ENCODE data around the gene GPHA2. TPM values are rescaled to one million over a fixed set of nuclear protein-coding genes. Genes with fewer than 3 reads are reported as not detected.

GPHA2 gene
- total and polyA plus RNA-seq, 3 donors from 2014 or later = 6.9 to 9.4 (median 7.0) TPM

DNA sequence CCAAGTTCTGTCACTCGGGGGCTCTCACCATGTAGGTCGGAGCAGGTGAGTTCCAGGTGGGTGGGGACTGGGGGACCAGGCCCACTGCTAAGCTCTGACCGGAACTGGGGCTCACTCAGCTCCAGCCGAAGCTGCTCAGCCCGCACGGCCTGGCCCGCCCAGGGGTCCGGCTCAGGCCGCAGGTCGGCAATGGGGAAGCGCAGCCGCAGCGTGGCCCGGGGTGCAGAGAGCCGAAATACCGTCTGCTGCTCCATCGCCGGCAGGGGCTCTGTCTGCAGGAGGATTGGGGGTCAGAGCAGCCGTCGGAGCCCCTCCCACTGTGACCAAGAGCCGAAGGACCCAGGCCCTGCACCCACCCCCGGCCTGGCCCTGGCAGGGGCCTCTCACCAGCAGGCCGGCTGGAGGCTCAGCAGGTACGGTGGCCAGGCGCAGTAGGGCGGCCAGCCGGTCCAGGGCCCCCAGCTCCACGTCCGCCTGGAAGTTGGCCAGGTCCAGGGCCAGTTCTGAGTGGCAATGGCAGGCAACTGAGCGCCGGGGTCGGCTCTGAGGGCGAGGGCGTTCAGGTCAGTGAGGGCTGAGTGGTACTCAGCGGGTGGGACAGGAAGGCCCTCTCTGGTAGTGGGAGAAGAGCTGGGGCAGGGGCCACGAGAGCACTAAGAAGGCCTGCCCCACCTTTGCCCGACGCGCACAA lies 25.9 kb downstream of the GPHA2 start:
- H3K27ac ChIP-seq = no peak overlapping the region
- H3K9me3 ChIP-seq = no peaks in the 10 kb centered on the region
- H3K4me1 ChIP-seq = no peaks in the 10 kb centered on the region
- TF ChIP-seq, protein P1, sequence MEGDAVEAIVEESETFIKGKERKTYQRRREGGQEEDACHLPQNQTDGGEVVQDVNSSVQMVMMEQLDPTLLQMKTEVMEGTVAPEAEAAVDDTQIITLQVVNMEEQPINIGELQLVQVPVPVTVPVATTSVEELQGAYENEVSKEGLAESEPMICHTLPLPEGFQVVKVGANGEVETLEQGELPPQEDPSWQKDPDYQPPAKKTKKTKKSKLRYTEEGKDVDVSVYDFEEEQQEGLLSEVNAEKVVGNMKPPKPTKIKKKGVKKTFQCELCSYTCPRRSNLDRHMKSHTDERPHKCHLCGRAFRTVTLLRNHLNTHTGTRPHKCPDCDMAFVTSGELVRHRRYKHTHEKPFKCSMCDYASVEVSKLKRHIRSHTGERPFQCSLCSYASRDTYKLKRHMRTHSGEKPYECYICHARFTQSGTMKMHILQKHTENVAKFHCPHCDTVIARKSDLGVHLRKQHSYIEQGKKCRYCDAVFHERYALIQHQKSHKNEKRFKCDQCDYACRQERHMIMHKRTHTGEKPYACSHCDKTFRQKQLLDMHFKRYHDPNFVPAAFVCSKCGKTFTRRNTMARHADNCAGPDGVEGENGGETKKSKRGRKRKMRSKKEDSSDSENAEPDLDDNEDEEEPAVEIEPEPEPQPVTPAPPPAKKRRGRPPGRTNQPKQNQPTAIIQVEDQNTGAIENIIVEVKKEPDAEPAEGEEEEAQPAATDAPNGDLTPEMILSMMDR (IDR thresholded peaks at IDR 0.05) = no peak
- H3K27me3 ChIP-seq = no peaks in the 10 kb centered on the region
- H3K36me3 ChIP-seq (ENCODE audit: low read depth, missing control alignments) = no peaks in the 10 kb centered on the region
- 90 to 93% methylated on average over 6 to 39 of the region's 39 CpGs for WGBS, 2 donors
- no peak overlapping the region for H3K4me3 ChIP-seq
- intact Hi-C loops (cut with DNase I; ENCODE audit: low total_unique reads) = no loop called here
- no peak for DNase-seq

DNA sequence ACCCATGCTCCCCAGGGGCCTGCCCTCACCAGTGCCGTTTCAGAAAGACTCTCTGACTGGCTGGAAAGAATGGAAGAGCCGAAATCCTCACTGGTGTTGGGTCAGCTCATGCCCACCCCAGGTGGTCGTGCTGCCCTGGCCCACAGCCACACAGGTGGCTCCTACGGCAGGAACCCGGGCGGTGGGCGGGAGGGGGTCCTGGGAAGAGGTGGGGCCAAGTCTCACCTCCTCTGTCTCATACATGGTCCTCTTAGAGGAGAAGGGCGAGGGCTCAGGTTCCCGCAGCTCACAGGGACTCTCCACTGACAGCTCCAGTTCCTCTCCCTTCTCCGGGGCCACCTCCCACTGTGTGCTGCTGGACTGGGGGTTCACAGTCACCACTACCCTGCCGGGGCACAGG lies 26.9 kb downstream of the GPHA2 start:
- H3K4me3 ChIP-seq = no peak overlapping the region
- no peak overlapping the region for H3K27ac ChIP-seq
- no peaks in the 10 kb centered on the region for H3K27me3 ChIP-seq
- no peak for DNase-seq
- H3K36me3 ChIP-seq (ENCODE audit: low read depth, missing control alignments) = peaks cover 3% of the 10 kb centered on the region
- H3K4me1 ChIP-seq = no peaks in the 10 kb centered on the region
- TF ChIP-seq POLR2A (IDR thresholded peaks at IDR 0.05) = no peak
- TF ChIP-seq, protein P1 (IDR thresholded peaks at IDR 0.05) = no peak
- intact Hi-C loops (cut with DNase I; ENCODE audit: low total_unique reads) = no loop called here
- H3K9me3 ChIP-seq = no peaks in the 10 kb centered on the region
- 87 to 91% methylated on average over 10 to 11 of the region's 11 CpGs for WGBS, 2 donors

DNA sequence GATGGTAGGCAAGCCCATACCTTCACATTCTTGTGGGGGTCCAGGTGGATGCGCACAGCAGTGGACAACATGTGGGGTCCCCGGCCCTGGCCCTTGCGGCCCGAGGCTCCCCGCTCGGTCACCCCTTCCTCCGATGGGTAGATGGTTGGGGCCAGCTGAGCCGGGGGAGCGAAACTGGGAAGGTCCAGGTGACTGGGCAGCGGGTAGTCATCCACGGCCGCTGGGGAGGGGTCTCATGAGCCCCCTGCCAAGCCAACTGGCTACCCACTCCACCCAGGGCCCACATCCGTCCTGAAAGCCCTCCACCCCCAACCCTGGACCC lies 29.4 kb downstream of the GPHA2 start:
- Histone ChIP-seq H3K36me3 (ENCODE audit: low read depth, missing control alignments) (peaks cover 3% of the 10 kb centered on the region), H3K4me1 (no peaks in the 10 kb centered on the region), H3K27ac (no peak overlapping the region), H3K27me3 (no peaks in the 10 kb centered on the region), H3K4me3 (no peak overlapping the region), H3K9me3 (no peaks in the 10 kb centered on the region)
- no peak for DNase-seq
- no peak for TF ChIP-seq POLR2A (IDR thresholded peaks at IDR 0.05)
- TF ChIP-seq, protein P1 (IDR thresholded peaks at IDR 0.05) = no peak
- WGBS, 2 donors = 96 to 97% methylated on average over 5 to 13 of the region's 13 CpGs
- intact Hi-C loops (cut with DNase I; ENCODE audit: low total_unique reads) = no loop called here

DNA sequence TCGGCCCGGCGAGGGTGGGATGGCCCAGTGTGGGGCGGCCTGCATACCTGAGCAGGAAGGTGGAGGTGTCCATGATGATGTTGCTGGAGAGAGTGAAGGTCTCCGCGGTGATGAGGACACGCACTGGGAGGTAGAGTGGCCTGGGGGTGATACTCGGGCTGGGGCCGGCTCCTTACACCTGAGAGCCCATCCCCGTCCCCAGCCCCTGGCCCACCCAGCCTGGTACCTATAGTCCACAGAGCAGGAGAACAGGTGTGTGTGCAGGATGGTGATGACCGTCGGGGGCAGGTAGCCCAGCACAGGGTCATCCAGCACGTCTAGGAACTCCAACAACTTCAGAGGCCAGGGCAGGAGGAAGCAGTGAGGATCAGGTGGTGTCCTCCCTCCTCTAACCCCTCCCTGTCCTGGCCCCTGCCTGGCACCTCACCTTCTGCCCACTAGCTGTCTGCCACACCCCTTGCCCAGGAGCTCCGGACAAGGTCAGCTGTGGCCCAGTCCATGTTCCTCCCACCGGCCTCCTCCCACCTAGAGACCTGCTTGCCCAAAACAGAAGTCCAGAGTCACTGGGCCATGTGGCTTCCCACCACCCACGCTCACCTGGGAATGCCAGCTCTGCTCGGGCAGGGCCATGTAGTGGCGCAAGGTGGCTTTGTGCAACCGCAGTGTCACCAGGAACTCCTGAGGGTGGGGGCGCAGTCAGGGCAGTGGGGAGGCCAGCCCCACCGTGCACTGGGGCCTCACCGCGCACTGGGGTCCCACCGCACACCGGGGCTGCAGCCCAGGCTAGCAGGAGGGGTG lies 30.0 kb downstream of the GPHA2 start:
- H3K9me3 ChIP-seq = no peaks in the 10 kb centered on the region
- TF ChIP-seq, protein P1 (IDR thresholded peaks at IDR 0.05) = no peak
- no peak for TF ChIP-seq POLR2A (IDR thresholded peaks at IDR 0.05)
- 91 to 96% methylated on average over 22 to 25 of the region's 25 CpGs for WGBS, 2 donors
- no peak overlapping the region for H3K27ac ChIP-seq
- intact Hi-C loops (cut with DNase I; ENCODE audit: low total_unique reads) = no loop called here
- H3K27me3 ChIP-seq = no peaks in the 10 kb centered on the region
- H3K36me3 ChIP-seq (ENCODE audit: low read depth, missing control alignments) = peaks cover 3% of the 10 kb centered on the region
- no peaks in the 10 kb centered on the region for H3K4me1 ChIP-seq
- H3K4me3 ChIP-seq = no peak overlapping the region
- DNase-seq = no peak
